GM12878 (cell line): ENCODE data around the gene DGAT2. TPM values are rescaled to one million over a fixed set of nuclear protein-coding genes. Genes with fewer than 3 reads are reported as not detected.

Source experiments
- EP300 ChIP-seq, 2 experiments: fragments of 150-350 bp in 1 of 2; IDR thresholded peaks; 2 replicates each; pipeline ENCODE4 v1.6.1; 2011 to 2012; ENCODE audit warnings: low read depth in 2 of 2, low read length in 2 of 2, borderline replicate concordance in 1 of 2, improper control_type of control experiment in 1 of 2, inconsistent platforms in 1 of 2; ENCODE audit not compliant: control insufficient read depth in 1 of 2
- ESRRA ChIP-seq: IDR thresholded peaks from 2 replicates; pipeline ENCODE4 v1.6.1; 2012; ENCODE audit warnings: mild to moderate bottlenecking, low read length, improper control_type of control experiment
- USF2 ChIP-seq: IDR thresholded peaks from 2 replicates; pipeline ENCODE4 v1.6.1; 2011; ENCODE audit warnings: low read depth, low read length, improper control_type of control experiment, borderline replicate concordance
- ZNF384 ChIP-seq: IDR thresholded peaks from 2 replicates; pipeline ENCODE4 v1.6.1; 2012; ENCODE audit warnings: low read depth, mild to moderate bottlenecking, low read length, improper control_type of control experiment, borderline replicate concordance
- ZNF687 ChIP-seq: fragments of 450-650 bp; IDR thresholded peaks from 2 replicates; pipeline ENCODE4 v1.6.1; 2017; ENCODE audit warnings: mild to moderate bottlenecking, moderate library complexity
- polyA plus RNA-seq, 11 experiments: library from polyadenylated mRNA; depleted of rRNA in 4 of 11; unstranded in 6 of 11; stranded (reverse) in 5 of 11; fragments of >200 nt; fragmentation: Nextera tagmentation in 4 of 11; fragmentation: Illumina TruSeq in 1 of 11; extraction: Ambion mirVana in 4 of 11; extraction: Trizol in 1 of 11; gene quantifications; 1 replicate in 1 of 11; 2 replicates in 10 of 11; pipeline versions ENCODE4 v1.2.1 to v1.2.3, GENCODE V29; 2011 to 2016; ENCODE audit warnings: inconsistent platforms in 2 of 11, missing spikeins in 2 of 11, low read depth in 1 of 11
- total RNA-seq, 4 experiments: library from RNA; depleted of rRNA in 3 of 4; stranded (reverse); fragments of >200 nt in 3 of 4; fragmentation: Illumina TruSeq in 1 of 4; extraction: Trizol in 1 of 4; gene quantifications; 2 replicates each; pipeline versions ENCODE4 v1.2.1 to v1.2.3, GENCODE V29; 2013 to 2021

The DGAT2 gene
- total and polyA plus RNA-seq, 10 of the 15 experiments (the other 5 are each of a cell fraction or from before 2014, with no cell fraction given), result 5.1 to 25.9 (median 17.6) TPM

- TF ChIP-seq ZNF687, result no peak
- no peak for TF ChIP-seq USF2
- no peak for TF ChIP-seq EP300 (IDR thresholded peaks at IDR 0.05; ENCODE audit: borderline replicate concordance in 1 of 2, control insufficient read depth in 1 of 2, low read depth in 2 of 2, low read length in 2 of 2)
- no peak for TF ChIP-seq ESRRA
- no peak for TF ChIP-seq ZNF384
These were observed 33.9 kb upstream of the DGAT2 start (continued) for GRCh38 chr11:75734491-75735180.
